Fibroblast of skin of left quadriceps (primary cell): ENCODE measurements around the gene DIABLO.
"Not testable (repeated sequence)": the region's sequence is repeated elsewhere in the genome, so short reads cannot be mapped to it uniquely, and the experiment has no call there.

ENCODE experiments used
- DNase-seq, 2 experiments: peaks; one replicate each; pipeline ENCODE4 v3.0.0-alpha.2; 2013; ENCODE audit warnings: low read depth in 2 of 2

DIABLO gene

GRCh38 chr12:122208073-122208820 lies 17.6 kb downstream of the DIABLO start:
- DNase-seq, result no peak

- no peak for DNase-seq
These were observed 18.5 kb downstream of the DIABLO start for GRCh38 chr12:122207391-122207790.

DNA sequence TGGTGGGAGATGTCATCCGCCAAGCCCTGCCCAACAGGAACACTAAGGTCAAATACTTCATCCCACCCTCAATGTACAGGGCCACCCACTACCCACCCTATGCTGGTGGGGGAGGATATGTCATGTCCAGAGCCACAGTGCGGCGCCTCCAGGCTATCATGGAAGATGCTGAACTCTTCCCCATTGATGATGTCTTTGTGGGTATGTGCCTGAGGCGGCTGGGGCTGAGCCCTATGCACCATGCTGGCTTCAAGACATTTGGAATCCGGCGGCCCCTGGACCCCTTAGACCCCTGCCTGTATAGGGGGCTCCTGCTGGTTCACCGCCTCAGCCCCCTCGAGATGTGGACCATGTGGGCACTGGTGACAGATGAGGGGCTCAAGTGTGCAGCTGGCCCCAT lies 18.9 kb downstream of the DIABLO start:
- no peak for DNase-seq

DNA sequence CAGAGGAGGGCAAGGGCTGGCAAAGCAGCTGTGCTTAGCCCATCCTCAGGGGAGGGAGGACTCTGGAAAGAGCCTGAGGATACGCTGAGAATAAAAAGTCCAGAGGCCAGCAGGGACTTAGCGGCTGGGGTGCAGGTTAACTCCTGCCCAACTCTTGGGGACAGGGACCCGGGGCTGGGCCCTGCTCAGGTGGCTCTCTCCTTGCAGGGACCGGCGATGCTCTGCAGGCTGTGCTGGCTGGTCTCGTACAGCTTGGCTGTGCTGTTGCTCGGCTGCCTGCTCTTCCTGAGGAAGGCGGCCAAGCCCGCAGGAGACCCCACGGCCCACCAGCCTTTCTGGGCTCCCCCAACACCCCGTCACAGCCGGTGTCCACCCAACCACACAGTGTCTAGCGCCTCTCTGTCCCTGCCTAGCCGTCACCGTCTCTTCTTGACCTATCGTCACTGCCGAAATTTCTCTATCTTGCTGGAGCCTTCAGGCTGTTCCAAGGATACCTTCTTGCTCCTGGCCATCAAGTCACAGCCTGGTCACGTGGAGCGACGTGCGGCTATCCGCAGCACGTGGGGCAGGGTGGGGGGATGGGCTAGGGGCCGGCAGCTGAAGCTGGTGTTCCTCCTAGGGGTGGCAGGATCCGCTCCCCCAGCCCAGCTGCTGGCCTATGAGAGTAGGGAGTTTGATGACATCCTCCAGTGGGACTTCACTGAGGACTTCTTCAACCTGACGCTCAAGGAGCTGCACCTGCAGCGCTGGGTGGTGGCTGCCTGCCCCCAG lies 19.6 kb downstream of the DIABLO start:
- no peak for DNase-seq

DNA sequence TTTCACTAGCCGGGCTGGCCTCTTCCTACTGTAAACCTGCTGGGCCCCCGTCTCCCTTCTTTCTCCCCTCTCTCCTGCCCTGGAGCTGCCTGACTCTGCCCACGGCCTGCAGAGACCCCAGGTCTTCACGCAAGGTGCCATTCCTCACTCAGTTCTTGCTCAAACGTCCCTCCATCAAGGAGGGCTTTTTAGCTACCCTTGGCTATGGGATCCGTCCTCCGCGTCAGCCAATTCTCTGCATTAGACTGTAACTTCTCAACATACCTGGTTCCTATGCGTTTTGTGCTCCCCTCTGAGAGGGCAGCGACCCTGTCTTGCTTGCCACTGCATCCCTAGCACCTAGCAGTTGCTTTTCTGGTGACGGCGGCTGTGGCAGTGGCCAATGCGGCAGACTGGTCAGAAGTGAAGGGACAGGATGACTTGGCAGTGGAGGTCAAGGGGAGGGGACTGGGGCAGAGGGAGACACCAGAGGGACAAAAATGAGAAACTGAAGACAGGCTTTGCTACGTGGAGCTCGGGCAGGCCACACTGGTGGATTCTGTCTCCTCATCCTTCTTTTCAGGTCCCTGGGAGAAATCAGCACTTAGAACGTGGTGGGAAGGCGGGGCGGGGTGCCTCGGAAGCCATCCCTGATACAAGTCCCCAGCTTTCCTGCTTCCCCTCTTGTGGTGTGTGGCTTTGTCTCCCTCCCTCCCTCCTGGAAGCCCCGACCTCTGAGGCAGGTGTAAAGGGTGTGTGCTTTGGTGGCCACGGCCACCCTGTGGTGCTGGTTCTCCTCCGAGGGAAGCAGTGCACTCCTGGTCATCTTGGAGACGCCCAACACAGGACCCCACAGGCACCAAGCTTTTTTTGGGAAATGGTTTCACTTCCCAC lies 20.6 kb downstream of the DIABLO start:
- DNase-seq, result no peak

- DNase-seq, result no peak
These were observed 21.4 kb downstream of the DIABLO start for GRCh38 chr12:122204167-122205052.

- no peak for DNase-seq
These were observed 22.3 kb downstream of the DIABLO start, which contains the start of gene B3GNT4 for GRCh38 chr12:122203301-122204166. TSS of gene B3GNT4 (plus strand) at chr12:122203709. CDS start at chr12:122204619, 910 bp downstream.

- not testable (repeated sequence) for DNase-seq
These were observed 23.0 kb downstream of the DIABLO start for GRCh38 chr12:122202811-122203210.

GRCh38 chr12:122202017-122202416 lies 23.8 kb downstream of the DIABLO start:
- peak in 1 of 2 experiments; percentile 11 for DNase-seq

DNA sequence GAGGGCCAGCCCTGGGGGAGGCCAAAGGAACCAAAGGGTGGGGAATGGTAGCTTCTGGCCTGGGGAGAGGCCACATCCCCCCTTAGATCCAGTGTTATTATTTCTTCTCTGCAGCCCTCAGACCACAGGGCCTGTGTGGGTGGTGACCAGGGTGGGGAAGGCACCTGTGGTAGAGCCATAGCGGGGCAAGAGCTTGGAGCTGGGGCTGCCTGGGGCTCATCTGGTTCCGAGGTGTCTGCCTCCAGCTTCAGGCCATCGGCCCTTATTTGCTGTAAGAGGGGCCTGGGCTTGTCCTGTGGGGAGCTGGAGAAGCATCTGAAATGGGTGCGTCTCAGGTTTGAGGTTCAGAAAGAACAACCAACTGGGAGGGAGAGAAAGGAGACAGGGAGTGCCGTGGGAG lies 24.5 kb downstream of the DIABLO start:
- no peak for DNase-seq

- DNase-seq, result no peak
These were observed 25.2 kb downstream of the DIABLO start for GRCh38 chr12:122200541-122201175.

- no peak for DNase-seq
These were observed 26.1 kb downstream of the DIABLO start for GRCh38 chr12:122199484-122200355.

- DNase-seq, result no peak
These were observed 28.3 kb downstream of the DIABLO start for GRCh38 chr12:122197612-122197966.

DNA sequence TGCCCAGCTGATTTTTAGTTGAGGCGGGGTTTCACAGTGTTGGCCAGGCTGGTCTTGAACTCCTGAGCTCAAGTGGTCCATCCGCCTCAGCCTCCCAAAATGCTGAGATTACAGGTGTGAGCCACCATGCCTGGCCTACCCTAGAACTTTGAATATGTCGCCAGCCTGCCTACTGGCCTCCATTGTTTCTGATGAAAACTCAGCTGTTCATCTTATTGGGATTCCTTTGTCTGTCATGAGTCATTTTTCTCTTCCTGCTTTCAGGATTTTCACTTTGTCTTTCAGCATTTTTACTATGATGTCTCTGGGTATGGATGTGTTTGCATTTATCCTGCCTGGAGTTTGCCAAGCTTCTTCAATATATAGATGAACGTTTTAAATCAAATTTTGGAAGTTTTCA lies 30.4 kb downstream of the DIABLO start:
- no peak for DNase-seq

DNA sequence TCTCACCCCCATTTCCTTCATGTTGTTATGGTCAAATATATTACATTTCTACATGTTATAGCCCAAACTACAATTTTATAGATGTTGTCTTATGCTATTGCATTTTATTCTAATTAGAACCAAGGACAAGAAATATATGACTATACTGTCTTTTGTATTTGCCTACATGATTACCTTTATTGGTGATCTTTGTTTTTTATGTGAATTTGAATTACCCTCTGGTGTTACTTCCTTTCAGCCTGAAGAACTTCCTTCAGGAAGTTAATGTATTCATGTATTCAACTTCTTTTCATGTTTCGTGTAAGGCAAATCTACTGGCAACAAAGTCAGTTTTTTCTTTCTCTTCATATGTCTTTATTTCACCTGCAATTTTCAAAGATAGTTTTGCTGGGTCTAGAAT lies 31.0 kb downstream of the DIABLO start:
- DNase-seq, result no peak

- DNase-seq, result no peak
These were observed 33.4 kb downstream of the DIABLO start for GRCh38 chr12:122192441-122192840.

DNA sequence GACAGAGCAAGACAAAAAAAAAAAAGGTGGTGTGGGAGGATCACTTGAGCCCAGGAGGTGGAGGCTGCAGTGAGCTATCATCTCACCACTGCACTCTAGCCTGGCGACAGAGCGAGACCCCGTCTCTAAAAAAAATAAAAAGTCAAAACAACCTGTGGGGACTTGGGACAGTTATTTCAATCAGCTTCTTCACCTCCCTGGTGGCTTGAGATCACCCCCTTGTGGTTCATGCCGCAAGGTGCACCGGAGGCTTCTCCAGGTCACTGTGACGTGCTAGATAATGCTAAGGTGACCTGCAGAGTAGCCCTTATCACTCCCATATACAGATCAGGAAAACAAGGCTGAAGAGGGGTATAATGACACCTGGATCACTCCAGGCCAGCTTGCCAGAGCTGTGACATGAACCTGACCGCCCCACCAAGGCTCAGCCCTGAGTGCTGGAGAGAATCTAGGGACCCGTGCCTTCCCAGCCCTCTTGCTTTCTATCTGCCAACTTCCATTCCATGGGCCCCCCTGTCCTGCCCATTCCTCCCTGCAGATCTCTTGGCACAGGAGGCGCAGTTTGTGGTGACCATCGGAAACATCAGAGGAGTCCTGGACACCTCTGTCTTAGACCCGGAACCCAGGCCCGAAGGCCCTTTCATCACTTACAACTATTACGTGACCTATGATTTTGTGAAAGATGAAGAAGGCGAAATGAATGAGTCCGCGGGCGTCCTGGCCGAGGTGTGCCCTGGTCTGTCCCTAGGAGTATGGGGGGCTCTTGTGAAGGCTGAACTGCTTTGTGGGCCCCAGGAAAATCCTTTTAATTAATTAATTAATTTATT lies 34.8 kb downstream of the DIABLO start:
- DNase-seq, result no peak
